GM12878 (cell line): Measurements from ENCODE around the gene RRBP1. TPM values are rescaled to one million over a fixed set of nuclear protein-coding genes. Genes with fewer than 3 reads are reported as not detected.

Experiments
- ATF2 ChIP-seq: IDR thresholded peaks from 2 replicates; pipeline ENCODE4 v1.6.1; 2012; ENCODE audit warnings: low read length, inconsistent platforms
- BCL3 ChIP-seq: IDR thresholded peaks from 2 replicates; pipeline ENCODE4 v1.6.1; 2011; ENCODE audit warnings: borderline replicate concordance, low read depth, mild to moderate bottlenecking, moderate library complexity, low read length; ENCODE audit not compliant: insufficient read depth, poor library complexity, severe bottlenecking
- BHLHE40 ChIP-seq, 2 experiments: fragments of 450-650 bp in 1 of 2; IDR thresholded peaks; 2 replicates each; pipeline ENCODE4 v1.6.1; 2011 to 2017; ENCODE audit warnings: low read depth in 2 of 2, borderline replicate concordance in 1 of 2, improper control_type of control experiment in 1 of 2, low read length in 1 of 2, mild to moderate bottlenecking in 1 of 2
- CEBPZ ChIP-seq: fragments of 150-350 bp; IDR thresholded peaks from 2 replicates; pipeline ENCODE4 v1.6.1; 2016; ENCODE audit warnings: low read depth, low read length
- E4F1 ChIP-seq: fragments of 450-650 bp; IDR thresholded peaks from 2 replicates; pipeline ENCODE4 v1.6.1; 2018; ENCODE audit warnings: borderline replicate concordance, mild to moderate bottlenecking; ENCODE audit not compliant: partially characterized antibody
- HDAC6 ChIP-seq: fragments of 200-600 bp; sonication (generic); IDR thresholded peaks from one replicate; pipeline ENCODE4 v1.8.0; 2017; ENCODE audit warnings: antibody characterized with exemption; ENCODE audit not compliant: unreplicated experiment
- MTA2 ChIP-seq: fragments of 450-650 bp; IDR thresholded peaks from 2 replicates; pipeline ENCODE4 v1.6.1; 2016; ENCODE audit warnings: low read depth, mild to moderate bottlenecking, moderate library complexity
- RFX5 ChIP-seq: IDR thresholded peaks from 2 replicates; pipeline ENCODE4 v1.6.1; 2011; ENCODE audit warnings: low read depth, low read length, improper control_type of control experiment
- SKIL ChIP-seq: fragments of 450-650 bp; IDR thresholded peaks from 2 replicates; pipeline ENCODE4 v1.6.1; 2017; ENCODE audit warnings: mild to moderate bottlenecking, low read depth, inconsistent platforms; ENCODE audit not compliant: poor library complexity, severe bottlenecking
- TARDBP ChIP-seq: IDR thresholded peaks from 2 replicates; pipeline ENCODE4 v1.6.1; 2016; ENCODE audit warnings: borderline replicate concordance
- TBL1XR1 ChIP-seq: IDR thresholded peaks from 2 replicates; pipeline ENCODE4 v1.6.1; 2012; ENCODE audit warnings: low read depth, low read length, improper control_type of control experiment
- polyA plus RNA-seq, 11 experiments: library from polyadenylated mRNA; depleted of rRNA in 4 of 11; unstranded in 6 of 11; stranded (reverse) in 5 of 11; fragments of >200 nt; fragmentation: Nextera tagmentation in 4 of 11; fragmentation: Illumina TruSeq in 1 of 11; extraction: Ambion mirVana in 4 of 11; extraction: Trizol in 1 of 11; gene quantifications; 1 replicate in 1 of 11; 2 replicates in 10 of 11; pipeline versions ENCODE4 v1.2.1 to v1.2.3, GENCODE V29; 2011 to 2016; ENCODE audit warnings: inconsistent platforms in 2 of 11, missing spikeins in 2 of 11, low read depth in 1 of 11
- total RNA-seq, 4 experiments: library from RNA; depleted of rRNA in 3 of 4; stranded (reverse); fragments of >200 nt in 3 of 4; fragmentation: Illumina TruSeq in 1 of 4; extraction: Trizol in 1 of 4; gene quantifications; 2 replicates each; pipeline versions ENCODE4 v1.2.1 to v1.2.3, GENCODE V29; 2013 to 2021

RRBP1 gene
- total and polyA plus RNA-seq, 10 of the 15 experiments (the other 5 are each of a cell fraction or from before 2014, with no cell fraction given): 1.2 to 57.4 (median 24.6) TPM

- no peak for TF ChIP-seq SKIL
- TF ChIP-seq BCL3: no peak
- no peak for TF ChIP-seq TBL1XR1
- no peak for TF ChIP-seq ATF2
- no peak for TF ChIP-seq RFX5
- no peak for TF ChIP-seq HDAC6
- no peak for TF ChIP-seq E4F1
- no peak for TF ChIP-seq BHLHE40 (IDR thresholded peaks at IDR 0.05; ENCODE audit: borderline replicate concordance in 1 of 2, low read depth in 2 of 2, low read length in 1 of 2)
- TF ChIP-seq MTA2: no peak
- TF ChIP-seq TARDBP: no peak
- TF ChIP-seq CEBPZ: no peak
These were observed 30.8 kb downstream of the RRBP1 start (continued) for GRCh38 chr20:17651129-17651759.
